ENCODE results near the gene NLRP14.
A peak's percentile ranks its signal among the peaks of the same experiment; 100 is the strongest.

Gene NLRP14

GRCh38 chr11:7079545-7080135, 59.4 kb downstream of the NLRP14 start:
- no peak for TF ChIP-seq CTCF (IDR thresholded peaks at IDR 0.05; ENCODE audit: low read depth, low read length, missing control alignments)
- DNase-seq (ENCODE audit: low read depth) = no peak
- no peak overlapping the region for H3K4me3 ChIP-seq (ENCODE audit: low read depth, low read length)

GRCh38 chr11:7080900-7081299, 60.6 kb downstream of the NLRP14 start:
- TF ChIP-seq CTCF (IDR thresholded peaks at IDR 0.05; ENCODE audit: low read depth, low read length, missing control alignments) = no peak
- no peak overlapping the region for H3K4me3 ChIP-seq (ENCODE audit: low read depth, low read length)
- no peak for DNase-seq (ENCODE audit: low read depth)

GRCh38 chr11:7081441-7081840, 61.2 kb downstream of the NLRP14 start:
- no peak for TF ChIP-seq CTCF (IDR thresholded peaks at IDR 0.05; ENCODE audit: low read depth, low read length, missing control alignments)
- no peak for DNase-seq (ENCODE audit: low read depth)
- H3K4me3 ChIP-seq (ENCODE audit: low read depth, low read length) = no peak overlapping the region

GRCh38 chr11:7088921-7089320, 68.6 kb downstream of the NLRP14 start, which contains the start of gene RBMXL2:
Gene RBMXL2 (plus strand): TSS chr11:7088998. CDS start chr11:7089121, 123 bp downstream.
- TF ChIP-seq CTCF (IDR thresholded peaks at IDR 0.05; ENCODE audit: low read depth, low read length, missing control alignments) = no peak
- H3K4me3 ChIP-seq (ENCODE audit: low read depth, low read length) = no peak within 1 kb of the TSS
- no peak for DNase-seq (ENCODE audit: low read depth)

- H3K4me3 ChIP-seq (ENCODE audit: low read depth, low read length) = no peak overlapping the region
- DNase-seq (ENCODE audit: low read depth) = no peak
- TF ChIP-seq CTCF (IDR thresholded peaks at IDR 0.05; ENCODE audit: low read depth, low read length, missing control alignments) = no peak
Observed at GRCh38 chr11:7089328-7090251, 69.3 kb downstream of the NLRP14 start.

- DNase-seq (ENCODE audit: low read depth) = peak; percentile 15
- H3K4me3 ChIP-seq (ENCODE audit: low read depth, low read length) = no peak overlapping the region
- TF ChIP-seq CTCF (IDR thresholded peaks at IDR 0.05; ENCODE audit: low read depth, low read length, missing control alignments) = peak; percentile 63
Observed at GRCh38 chr11:7098235-7098832, 78.1 kb downstream of the NLRP14 start.
